Measurements from ENCODE around the gene CELF5.

The CELF5 gene

GRCh38 chr19:3192684-3193083 lies 31.8 kb upstream of the CELF5 start:
- TF ChIP-seq CTCF (IDR thresholded peaks at IDR 0.05) (no peak), ZFX (IDR thresholded peaks at IDR 0.05; ENCODE audit: borderline replicate concordance) (no peak)

GRCh38 chr19:3193256-3194105 lies 31.0 kb upstream of the CELF5 start:
- TF ChIP-seq ZFX (IDR thresholded peaks at IDR 0.05; ENCODE audit: borderline replicate concordance) (no peak), CTCF (IDR thresholded peaks at IDR 0.05) (no peak)
- no peak overlapping the region for H3K27ac ChIP-seq

More at GRCh38 chr19:3192684-3193083, 31.8 kb upstream of the CELF5 start:
- H3K27ac ChIP-seq: no peak overlapping the region

GRCh38 chr19:3194106-3195087 lies 30.1 kb upstream of the CELF5 start:
- H3K27ac ChIP-seq: no peak overlapping the region
- TF ChIP-seq ZFX (IDR thresholded peaks at IDR 0.05; ENCODE audit: borderline replicate concordance) (no peak), CTCF (IDR thresholded peaks at IDR 0.05) (no peak)

GRCh38 chr19:3196064-3196932 lies 28.2 kb upstream of the CELF5 start:
- TF ChIP-seq CTCF (IDR thresholded peaks at IDR 0.05) (no peak), ZFX (IDR thresholded peaks at IDR 0.05; ENCODE audit: borderline replicate concordance) (no peak)
- no peak overlapping the region for H3K27ac ChIP-seq

- H3K27ac ChIP-seq: no peak overlapping the region
- TF ChIP-seq CTCF (IDR thresholded peaks at IDR 0.05) (no peak), ZFX (IDR thresholded peaks at IDR 0.05; ENCODE audit: borderline replicate concordance) (no peak)
Measured at GRCh38 chr19:3196933-3197205, 27.6 kb upstream of the CELF5 start.

- no peak overlapping the region for H3K27ac ChIP-seq
- TF ChIP-seq CTCF (IDR thresholded peaks at IDR 0.05) (no peak), ZFX (IDR thresholded peaks at IDR 0.05; ENCODE audit: borderline replicate concordance) (no peak)
Measured at GRCh38 chr19:3198901-3199700, 25.4 kb upstream of the CELF5 start.

All from 22Rv1 (cell line).